Forelimb muscle (tissue), 1 donor: ENCODE measurements around the gene GH2. TPM values are rescaled to one million over a fixed set of nuclear protein-coding genes. Genes with fewer than 3 reads are reported as not detected.

Source experiments
- polyA plus RNA-seq: library from polyadenylated mRNA; unstranded; fragments of 120-200 nt; gene quantifications from one replicate; pipeline ENCODE4 v1.2.1, GENCODE V29; 2013; ENCODE audit not compliant: insufficient read length

GH2 gene
- polyA plus RNA-seq, 1 donor: not detected

Other genes starting within 250 kb of the GH2 start
- 8.2 TPM for gene LIMD2, start 181.8 kb downstream of the GH2 start, polyA plus RNA-seq
- gene STRADA, start 140.1 kb downstream of the GH2 start, polyA plus RNA-seq: 25.4 TPM
- 54.9 TPM for gene CCDC47, start 108.3 kb downstream of the GH2 start, polyA plus RNA-seq
- 101 TPM for gene DDX42, start 107.8 kb downstream of the GH2 start, polyA plus RNA-seq
- 106 TPM for gene PSMC5, start 54.5 kb downstream of the GH2 start, polyA plus RNA-seq
- 36.5 TPM for gene FTSJ3, start 54.3 kb downstream of the GH2 start, polyA plus RNA-seq
- 23.5 TPM for gene SMARCD2, start 39.3 kb downstream of the GH2 start, polyA plus RNA-seq
- 0.70 TPM for gene CSH2, start 8.3 kb downstream of the GH2 start, polyA plus RNA-seq
- 2.7 TPM for gene CSH1, start 14.6 kb upstream of the GH2 start, polyA plus RNA-seq
- gene CSHL1, start 29.3 kb upstream of the GH2 start, polyA plus RNA-seq: not detected
- gene GH1, start 36.9 kb upstream of the GH2 start, polyA plus RNA-seq: not detected
- gene CD79B, start 50.4 kb upstream of the GH2 start, polyA plus RNA-seq: 2.3 TPM
- gene SCN4A, start 91.0 kb upstream of the GH2 start, polyA plus RNA-seq: 50.1 TPM
- 2.3 TPM for gene PRR29, start 116.4 kb upstream of the GH2 start, polyA plus RNA-seq
- 25.4 TPM for gene ICAM2, start 138.7 kb upstream of the GH2 start, polyA plus RNA-seq
- gene ERN1, start 248.2 kb upstream of the GH2 start, polyA plus RNA-seq: 5.6 TPM